Common myeloid progenitor, CD34-positive (primary cell): ENCODE results near the gene TST.
A peak's percentile ranks its signal among the peaks of the same experiment; 100 is the strongest.

Experiments
- CTCF ChIA-PET: fragments of 350-600 bp; sonication (Branson Sonifier 250); formaldehyde crosslinking; loops from one replicate; lab custom pipeline; 2021; ENCODE audit warnings: antibody characterized with exemption; lab: Charles Lee
- POLR2A ChIA-PET: fragments of 350-600 bp; sonication (Branson Sonifier 250); formaldehyde crosslinking; loops from one replicate; lab custom pipeline; 2021; ENCODE audit warnings: antibody characterized with exemption; lab: Charles Lee
- DNase-seq, 3 donors: peaks; one replicate each; pipeline versions ENCODE4 v3.0.0 to v3.0.0-alpha.2; 2013
- H3K27ac ChIP-seq, 2 experiments: 1 replicate in 1 of 2; 2 replicates in 1 of 2; pipeline ENCODE4 v1.7.0; 2013; ENCODE audit warnings: inconsistent platforms in 2 of 2, low read length in 2 of 2, mild to moderate bottlenecking in 2 of 2, low read depth in 1 of 2, moderate library complexity in 1 of 2; ENCODE audit not compliant: severe bottlenecking in 2 of 2, insufficient read depth in 1 of 2, poor library complexity in 1 of 2
- H3K27me3 ChIP-seq, 5 experiments: replicated peaks in 2 of 5; 1 replicate in 3 of 5; 2 replicates in 2 of 5; pipeline versions ENCODE4 v1.6.1 to v1.7.0; 2013; ENCODE audit warnings: low read length in 4 of 5, mild to moderate bottlenecking in 2 of 5, moderate library complexity in 2 of 5, inconsistent platforms in 1 of 5; ENCODE audit not compliant: insufficient read depth in 5 of 5, control insufficient read depth in 4 of 5
- H3K36me3 ChIP-seq, 4 experiments: 1 replicate in 2 of 4; 2 replicates in 2 of 4; pipeline versions ENCODE4 v1.6.1 to v1.7.0; 2013; ENCODE audit warnings: low read length in 3 of 4, control low read depth in 1 of 4, mild to moderate bottlenecking in 1 of 4; ENCODE audit not compliant: control insufficient read depth in 4 of 4, insufficient read depth in 4 of 4
- H3K4me1 ChIP-seq, 4 experiments: 1 replicate in 3 of 4; 2 replicates in 1 of 4; pipeline versions ENCODE4 v1.6.1 to v1.7.1; 2013; ENCODE audit warnings: low read length in 3 of 4, mild to moderate bottlenecking in 3 of 4, control low read depth in 1 of 4, inconsistent platforms in 1 of 4, moderate library complexity in 1 of 4; ENCODE audit not compliant: control insufficient read depth in 4 of 4, insufficient read depth in 4 of 4; ENCODE audit errors: control extremely low read depth in 1 of 4
- H3K4me3 ChIP-seq, 7 experiments: 1 replicate in 4 of 7; 2 replicates in 3 of 7; pipeline versions ENCODE4 v1.5.1 to v1.7.0; 2013; ENCODE audit warnings: mild to moderate bottlenecking in 7 of 7, low read length in 6 of 7, moderate library complexity in 6 of 7, inconsistent platforms in 2 of 7, low read depth in 2 of 7, control low read depth in 1 of 7; ENCODE audit not compliant: insufficient read depth in 4 of 7, control insufficient read depth in 1 of 7; ENCODE audit errors: extremely low read depth in 1 of 7
- H3K9me3 ChIP-seq, 5 experiments: 1 replicate in 4 of 5; 2 replicates in 1 of 5; pipeline versions ENCODE4 v1.6.1 to v1.7.1; 2013; ENCODE audit warnings: low read length in 4 of 5, mild to moderate bottlenecking in 2 of 5, inconsistent platforms in 1 of 5, low read depth in 1 of 5, moderate library complexity in 1 of 5; ENCODE audit not compliant: control insufficient read depth in 4 of 5, insufficient read depth in 2 of 5; ENCODE audit errors: control extremely low read depth in 1 of 5
- WGBS: methylation state at CpG from one replicate; pipeline ENCODE4 v1.1.5; 2013; ENCODE audit not compliant: insufficient coverage; 5-methylcytosine and 5-hydroxymethylcytosine counted together

Gene TST

DNA sequence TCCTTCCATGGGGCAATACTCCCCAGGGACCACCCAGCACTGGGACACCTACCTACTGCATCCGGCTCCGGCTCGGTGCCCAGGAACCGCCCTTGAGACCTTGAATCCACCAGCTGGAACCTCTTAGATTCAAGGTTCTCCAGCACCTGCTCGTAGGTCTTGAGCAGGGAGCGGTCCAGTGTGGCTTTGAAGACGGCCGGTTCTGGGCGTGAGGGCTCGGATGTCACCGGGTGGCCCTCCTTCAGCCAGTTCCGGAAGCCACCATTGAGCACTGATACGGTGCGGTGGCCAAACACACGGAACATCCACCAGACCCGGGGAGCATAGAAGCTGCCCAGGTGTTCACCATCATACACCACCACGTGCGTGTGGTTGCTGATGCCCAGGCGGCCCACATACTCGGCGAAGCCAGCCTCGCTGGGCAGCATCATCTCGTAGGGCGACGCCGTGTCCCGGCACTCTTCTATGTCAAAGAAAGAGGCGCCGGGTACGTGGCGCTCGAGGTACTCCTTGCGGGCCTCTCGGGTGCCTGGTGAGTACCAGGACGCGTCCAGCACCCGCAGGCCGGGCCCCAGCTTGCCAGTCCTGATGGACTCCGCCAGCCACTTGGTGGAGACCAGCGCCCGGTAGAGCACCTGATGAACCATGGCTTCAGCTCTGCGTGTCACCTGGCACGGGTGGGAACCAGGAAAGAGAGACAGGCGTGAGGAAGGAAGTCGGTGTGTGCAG is 997 bp downstream of the TST start:
- Histone ChIP-seq H3K4me1 (peaks cover 3 to 38% (median 18%) of the 10 kb centered on the region in 4 experiments), H3K27me3 (peaks cover 0 to 7% (median 0%) of the 10 kb centered on the region in 5 experiments), H3K27ac (no peak overlapping the region), H3K9me3 (no peaks in the 10 kb centered on the region), H3K4me3 (peak overlapping the region in 6 of 7 experiments; percentile 58 to 91 (median 80)), H3K36me3 (peaks cover 0 to 20% (median 0%) of the 10 kb centered on the region in 4 experiments)
- WGBS = 98% methylated on average over 39 of the region's 45 CpGs
- POLR2A ChIA-PET = interaction anchor here (0.9 kb wide), 1 partner anchor 16 kb away, joined by 3 read pairs; no protein-coding TSS in a partner anchor
- DNase-seq = no peak
- CTCF ChIA-PET = interaction anchor here (0.9 to 5.5 kb wide), 7 partner anchors 14 to 152 kb away, joined by 3 to 39 read pairs (median 3); no protein-coding TSS in a partner anchor

DNA sequence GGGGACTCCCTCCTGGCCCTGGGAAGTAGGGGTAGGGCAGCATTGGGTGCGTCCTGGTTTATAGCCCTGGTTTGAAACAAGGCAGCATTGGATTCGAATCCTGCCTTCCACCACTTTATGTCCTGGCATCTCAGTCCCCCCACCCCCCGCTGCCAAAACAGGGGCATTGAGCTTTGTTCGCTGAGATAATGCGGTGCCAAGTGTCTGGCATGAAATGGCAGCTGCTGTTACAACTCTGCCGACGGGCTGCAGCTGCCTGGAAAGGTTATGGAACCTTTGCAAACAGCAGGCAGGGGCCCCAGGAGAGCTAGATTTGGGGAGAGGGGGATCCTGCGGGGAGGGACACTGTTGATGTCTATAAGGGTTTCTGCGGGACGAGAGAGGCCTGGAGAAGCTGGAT is 1.9 kb downstream of the TST start:
- no peaks in the 10 kb centered on the region for H3K9me3 ChIP-seq
- H3K36me3 ChIP-seq = peaks cover 0 to 15% (median 0%) of the 10 kb centered on the region in 4 experiments
- H3K27me3 ChIP-seq = peaks cover 0 to 7% (median 0%) of the 10 kb centered on the region in 5 experiments
- H3K27ac ChIP-seq = no peak overlapping the region
- CTCF ChIA-PET = interaction anchor here (1.0 to 5.5 kb wide), 4 partner anchors 8 to 145 kb away, joined by 3 to 39 read pairs (median 4); no protein-coding TSS in a partner anchor
- H3K4me1 ChIP-seq = peaks cover 3 to 34% (median 18%) of the 10 kb centered on the region in 4 experiments
- no peak overlapping the region for H3K4me3 ChIP-seq
- no peak for DNase-seq
- POLR2A ChIA-PET = no interaction called here
- WGBS = 98% methylated on average over 10 of the region's 10 CpGs

DNA sequence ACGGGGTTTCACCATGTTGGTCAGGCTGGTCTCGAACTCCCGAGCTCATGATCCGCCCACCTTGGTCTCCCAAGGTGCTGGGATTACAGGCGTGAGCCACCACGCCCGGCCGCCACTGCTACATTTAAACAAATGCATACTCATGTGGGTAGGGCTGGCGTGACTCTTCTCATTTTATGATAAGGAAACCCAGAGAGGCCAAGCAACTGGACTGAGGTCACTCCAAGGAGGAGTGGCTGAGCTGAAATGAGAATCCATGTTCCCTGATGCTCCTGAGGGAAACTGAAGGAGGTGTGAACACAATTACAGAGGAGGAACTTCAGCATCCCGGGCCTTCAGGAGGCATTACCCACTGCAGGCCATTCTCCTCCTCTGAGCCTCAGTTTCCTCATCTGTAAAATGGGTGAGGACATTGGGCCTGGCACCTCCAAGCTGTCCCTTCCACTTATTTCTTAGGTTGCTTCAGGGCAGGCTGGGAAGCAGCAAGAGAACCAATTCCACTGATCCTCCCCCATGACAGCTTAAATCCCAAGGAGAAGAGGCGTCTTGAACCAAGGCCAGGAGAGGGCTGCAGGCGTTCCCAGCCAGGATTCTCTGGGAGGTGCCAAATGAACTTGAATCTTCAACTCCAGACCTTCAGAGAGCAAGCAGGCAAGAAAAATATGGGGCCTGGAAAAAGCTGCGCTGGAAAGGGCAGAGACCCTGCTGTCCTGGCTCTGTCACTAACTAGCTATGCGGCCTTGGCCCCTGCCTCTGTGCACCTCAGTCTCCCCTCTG is 2.9 kb downstream of the TST start:
- ChIA-PET POLR2A (no interaction called here), CTCF (interaction anchor here (1.0 kb wide), 1 partner anchor 28 kb away, joined by 4 read pairs; no protein-coding TSS in a partner anchor)
- Histone ChIP-seq H3K27me3 (peaks cover 0 to 7% (median 0%) of the 10 kb centered on the region in 5 experiments), H3K27ac (no peak overlapping the region), H3K4me1 (peaks cover 3 to 25% (median 16%) of the 10 kb centered on the region in 4 experiments), H3K36me3 (peaks cover 0 to 15% (median 0%) of the 10 kb centered on the region in 4 experiments), H3K4me3 (no peak overlapping the region), H3K9me3 (no peaks in the 10 kb centered on the region)
- no peak for DNase-seq
- WGBS = 93% methylated on average over 10 of the region's 14 CpGs

DNA sequence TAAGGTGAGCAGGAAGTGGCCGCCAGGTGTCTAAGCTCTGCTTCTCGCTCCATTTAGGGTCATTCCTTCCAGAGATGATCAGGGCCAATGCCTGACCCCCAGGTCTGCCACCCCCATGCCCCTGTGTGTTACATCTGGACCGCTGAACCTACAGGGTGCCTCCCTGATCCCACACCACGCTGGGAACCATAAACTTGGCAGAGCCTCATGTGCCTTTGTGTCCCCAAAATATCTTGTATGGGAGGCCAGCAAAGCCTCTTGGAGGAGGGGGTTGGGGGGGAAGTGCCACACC is 3.7 kb downstream of the TST start:
- H3K4me3 ChIP-seq = no peak overlapping the region
- ChIA-PET POLR2A (no interaction called here), CTCF (interaction anchor here (1.0 kb wide), 1 partner anchor 29 kb away, joined by 4 read pairs; no protein-coding TSS in a partner anchor)
- no peak overlapping the region for H3K27ac ChIP-seq
- H3K27me3 ChIP-seq = peaks cover 0 to 8% (median 3%) of the 10 kb centered on the region in 5 experiments
- peaks cover 3 to 22% (median 13%) of the 10 kb centered on the region in 4 experiments for H3K4me1 ChIP-seq
- H3K36me3 ChIP-seq = peaks cover 0 to 15% (median 0%) of the 10 kb centered on the region in 4 experiments
- no peak for DNase-seq
- WGBS = 84% methylated on average over 4 of the region's 4 CpGs
- no peaks in the 10 kb centered on the region for H3K9me3 ChIP-seq

DNA sequence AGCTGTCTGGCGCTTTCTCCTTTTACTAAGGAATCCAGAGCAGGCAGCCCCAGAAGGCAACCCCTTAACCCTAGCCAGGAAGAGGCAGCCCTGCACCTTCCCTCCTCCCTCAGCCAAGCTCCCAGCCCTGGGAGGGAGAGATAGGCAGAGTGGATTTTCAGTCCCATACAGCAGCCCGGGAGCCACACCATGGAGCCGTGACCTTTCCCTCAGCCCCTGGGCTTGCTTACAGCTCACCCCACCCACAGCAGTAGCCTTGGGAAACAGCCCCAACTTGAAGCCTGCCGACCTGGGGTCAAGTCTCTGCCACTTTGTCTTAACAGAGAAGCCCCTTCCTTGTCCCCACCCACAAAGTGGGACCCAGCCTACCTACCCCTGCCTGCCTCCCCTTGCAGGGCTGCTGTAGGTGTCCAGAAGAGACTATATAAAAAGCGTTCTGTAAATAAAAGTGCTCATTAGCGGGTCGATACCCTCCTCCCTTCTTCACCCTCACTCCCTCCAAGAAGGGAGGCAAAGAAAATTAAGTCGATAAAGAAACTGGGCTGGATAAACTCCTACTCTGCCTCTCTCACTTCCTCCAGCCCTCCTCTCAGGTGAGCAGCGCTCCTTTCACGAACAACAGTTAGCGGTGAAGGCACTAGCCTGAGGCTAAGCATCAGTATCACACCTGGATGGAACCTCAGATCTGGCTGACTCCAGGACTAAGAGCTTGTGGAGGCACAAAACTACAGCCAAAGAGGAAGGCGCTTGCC is 4.2 kb downstream of the TST start:
- peaks cover 0 to 13% (median 3%) of the 10 kb centered on the region in 5 experiments for H3K27me3 ChIP-seq
- peaks cover 0 to 15% (median 0%) of the 10 kb centered on the region in 4 experiments for H3K36me3 ChIP-seq
- peaks cover 0 to 16% (median 8%) of the 10 kb centered on the region in 4 experiments for H3K4me1 ChIP-seq
- 93% methylated on average over 9 of the region's 12 CpGs for WGBS
- ChIA-PET POLR2A (interaction anchor here (0.7 kb wide), 1 partner anchor 22 kb away, joined by 5 read pairs; no protein-coding TSS in a partner anchor), CTCF (no interaction called here)
- H3K9me3 ChIP-seq = no peaks in the 10 kb centered on the region
- no peak overlapping the region for H3K4me3 ChIP-seq
- no peak for DNase-seq
- no peak overlapping the region for H3K27ac ChIP-seq

- H3K4me1 ChIP-seq = peaks cover 0 to 16% (median 7%) of the 10 kb centered on the region in 4 experiments
- H3K4me3 ChIP-seq = no peak overlapping the region
- no peak overlapping the region for H3K27ac ChIP-seq
- ChIA-PET POLR2A (interaction anchor here (0.7 kb wide), 1 partner anchor 22 kb away, joined by 5 read pairs; no protein-coding TSS in a partner anchor), CTCF (interaction anchor here (1.4 kb wide), 1 partner anchor 30 kb away, joined by 3 read pairs; no protein-coding TSS in a partner anchor)
- H3K36me3 ChIP-seq = peaks cover 0 to 15% (median 0%) of the 10 kb centered on the region in 4 experiments
- 100% methylated on average over 4 of the region's 4 CpGs for WGBS
- H3K9me3 ChIP-seq = no peaks in the 10 kb centered on the region
- H3K27me3 ChIP-seq = peaks cover 0 to 16% (median 3%) of the 10 kb centered on the region in 5 experiments
- DNase-seq = no peak
These were observed 4.8 kb downstream of the TST start for GRCh38 chr22:37014415-37014806.
